Measurements from ENCODE around the gene GAPT.

The GAPT gene

DNA sequence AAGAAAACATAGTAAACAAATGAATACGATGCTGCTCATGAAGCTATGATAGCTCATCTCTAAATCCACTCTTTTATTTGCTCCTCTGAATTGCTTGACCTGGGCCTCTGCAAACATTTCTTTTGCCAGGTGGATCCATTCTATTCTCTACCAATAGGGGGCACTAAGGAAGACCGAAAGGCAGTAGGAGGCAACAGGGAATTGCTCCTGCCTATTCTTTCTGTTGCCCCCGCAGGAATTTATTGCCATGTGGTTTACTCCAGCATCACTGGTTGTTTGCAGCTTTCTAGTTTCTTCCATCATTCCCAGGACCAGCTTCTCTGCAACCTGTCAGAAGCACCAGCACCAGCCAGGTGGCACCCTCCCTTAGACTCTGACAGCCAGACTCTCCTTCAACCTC lies 5.3 kb downstream of the GAPT start:
- Histone ChIP-seq H4K20me1 (ENCODE audit: insufficient read depth, low read length) (no peaks in the 10 kb centered on the region), H3K27me3 (ENCODE audit: insufficient read depth, low read length) (no peaks in the 10 kb centered on the region), H3F3A (ENCODE audit: insufficient read depth, low read length) (no peaks in the 10 kb centered on the region)

DNA sequence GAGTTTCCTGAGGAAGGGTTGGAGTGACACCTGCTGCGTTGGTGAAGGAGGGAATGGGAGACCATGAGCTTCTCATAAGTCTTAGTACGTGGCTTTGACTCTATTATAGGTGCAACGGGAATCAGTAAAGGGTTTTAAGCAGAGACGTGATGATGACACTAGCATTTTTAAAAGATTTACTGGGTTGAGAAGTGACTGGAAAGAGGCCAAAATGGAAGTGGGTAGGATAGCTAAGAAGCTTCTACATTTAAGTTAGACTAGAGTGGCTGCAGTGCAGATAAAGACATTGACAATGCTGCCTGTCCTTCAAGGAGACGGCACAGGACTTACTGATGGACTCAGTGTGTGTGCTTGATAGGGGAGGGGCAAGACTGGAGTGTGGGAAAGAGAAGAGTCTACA lies 6.2 kb downstream of the GAPT start:
- peaks cover 3% of the 10 kb centered on the region; the same call in 1 of the 2 replicates for H3K79me2 ChIP-seq (ENCODE audit: insufficient read depth, low read length)
- H3F3A ChIP-seq (ENCODE audit: insufficient read depth, low read length): no peaks in the 10 kb centered on the region
- H3K27me3 ChIP-seq (ENCODE audit: insufficient read depth, low read length): no peaks in the 10 kb centered on the region
- no peaks in the 10 kb centered on the region for H4K20me1 ChIP-seq (ENCODE audit: insufficient read depth, low read length)
- H2AFZ ChIP-seq (ENCODE audit: low read length): no peak overlapping the region
- TF ChIP-seq CTCF (IDR thresholded peaks at IDR 0.05; ENCODE audit: low read length): no peak
- TF ChIP-seq EZH2 (IDR thresholded peaks at IDR 0.05; ENCODE audit: borderline replicate concordance, low read length): no peak
- H3K4me2 ChIP-seq (ENCODE audit: low read length): no peak overlapping the region
- no peak overlapping the region for H3K9ac ChIP-seq (ENCODE audit: low read length)
- H3K4me1 ChIP-seq (ENCODE audit: insufficient read depth, low read length, severe bottlenecking): peaks cover 10% of the 10 kb centered on the region
- no peak overlapping the region for H3K4me3 ChIP-seq (ENCODE audit: low read depth, low read length, poor library complexity, severe bottlenecking)
- H3K27ac ChIP-seq (ENCODE audit: low read depth, low read length, poor library complexity, severe bottlenecking): no peak overlapping the region
- no peaks in the 10 kb centered on the region for H3K9me3 ChIP-seq (ENCODE audit: low read length)
- H3K9me2 ChIP-seq (ENCODE audit: low read depth, low read length): no peaks in the 10 kb centered on the region
- H3K36me3 ChIP-seq (ENCODE audit: insufficient read depth, low read length): peaks cover 29% of the 10 kb centered on the region; the same call in 1 of the 2 replicates

More for the DNA sequence above, 5.3 kb downstream of the GAPT start:
- no peak overlapping the region for H3K4me2 ChIP-seq (ENCODE audit: low read length)
- no peak overlapping the region for H2AFZ ChIP-seq (ENCODE audit: low read length)
- H3K9me3 ChIP-seq (ENCODE audit: low read length): no peaks in the 10 kb centered on the region
- no peaks in the 10 kb centered on the region for H3K9me2 ChIP-seq (ENCODE audit: low read depth, low read length)
- peaks cover 29% of the 10 kb centered on the region; the same call in 1 of the 2 replicates for H3K36me3 ChIP-seq (ENCODE audit: insufficient read depth, low read length)
- H3K4me1 ChIP-seq (ENCODE audit: insufficient read depth, low read length, severe bottlenecking): peaks cover 17% of the 10 kb centered on the region
- H3K27ac ChIP-seq (ENCODE audit: low read depth, low read length, poor library complexity, severe bottlenecking): no peak overlapping the region
- no peak overlapping the region for H3K4me3 ChIP-seq (ENCODE audit: low read depth, low read length, poor library complexity, severe bottlenecking)
- H3K9ac ChIP-seq (ENCODE audit: low read length): no peak overlapping the region
- peaks cover 8% of the 10 kb centered on the region; the same call in 1 of the 2 replicates for H3K79me2 ChIP-seq (ENCODE audit: insufficient read depth, low read length)
- peak; percentile 43 for TF ChIP-seq CTCF (IDR thresholded peaks at IDR 0.05; ENCODE audit: low read length)
- TF ChIP-seq EZH2 (IDR thresholded peaks at IDR 0.05; ENCODE audit: borderline replicate concordance, low read length): no peak

GRCh38 chr5:58497921-58498320 lies 6.7 kb downstream of the GAPT start:
- no peak overlapping the region for H3K4me3 ChIP-seq (ENCODE audit: low read depth, low read length, poor library complexity, severe bottlenecking)

More at GRCh38 chr5:58497921-58498320, 6.7 kb downstream of the GAPT start:
- H2AFZ ChIP-seq (ENCODE audit: low read length): no peak overlapping the region
- no peak overlapping the region for H3K27ac ChIP-seq (ENCODE audit: low read depth, low read length, poor library complexity, severe bottlenecking)
- H4K20me1 ChIP-seq (ENCODE audit: insufficient read depth, low read length): no peaks in the 10 kb centered on the region
- H3K27me3 ChIP-seq (ENCODE audit: insufficient read depth, low read length): no peaks in the 10 kb centered on the region
- H3K9me2 ChIP-seq (ENCODE audit: low read depth, low read length): no peaks in the 10 kb centered on the region
- no peak overlapping the region for H3K9ac ChIP-seq (ENCODE audit: low read length)
- no peaks in the 10 kb centered on the region for H3K79me2 ChIP-seq (ENCODE audit: insufficient read depth, low read length)
- H3F3A ChIP-seq (ENCODE audit: insufficient read depth, low read length): no peaks in the 10 kb centered on the region
- TF ChIP-seq CTCF (IDR thresholded peaks at IDR 0.05; ENCODE audit: low read length) (no peak), EZH2 (IDR thresholded peaks at IDR 0.05; ENCODE audit: borderline replicate concordance, low read length) (no peak)
- no peak overlapping the region for H3K4me2 ChIP-seq (ENCODE audit: low read length)
- H3K9me3 ChIP-seq (ENCODE audit: low read length): no peaks in the 10 kb centered on the region
- H3K4me1 ChIP-seq (ENCODE audit: insufficient read depth, low read length, severe bottlenecking): peaks cover 5% of the 10 kb centered on the region
- H3K36me3 ChIP-seq (ENCODE audit: insufficient read depth, low read length): peaks cover 27% of the 10 kb centered on the region; the same call in 1 of the 2 replicates
